Measurements from ENCODE around the gene CHRNG.

DNA sequence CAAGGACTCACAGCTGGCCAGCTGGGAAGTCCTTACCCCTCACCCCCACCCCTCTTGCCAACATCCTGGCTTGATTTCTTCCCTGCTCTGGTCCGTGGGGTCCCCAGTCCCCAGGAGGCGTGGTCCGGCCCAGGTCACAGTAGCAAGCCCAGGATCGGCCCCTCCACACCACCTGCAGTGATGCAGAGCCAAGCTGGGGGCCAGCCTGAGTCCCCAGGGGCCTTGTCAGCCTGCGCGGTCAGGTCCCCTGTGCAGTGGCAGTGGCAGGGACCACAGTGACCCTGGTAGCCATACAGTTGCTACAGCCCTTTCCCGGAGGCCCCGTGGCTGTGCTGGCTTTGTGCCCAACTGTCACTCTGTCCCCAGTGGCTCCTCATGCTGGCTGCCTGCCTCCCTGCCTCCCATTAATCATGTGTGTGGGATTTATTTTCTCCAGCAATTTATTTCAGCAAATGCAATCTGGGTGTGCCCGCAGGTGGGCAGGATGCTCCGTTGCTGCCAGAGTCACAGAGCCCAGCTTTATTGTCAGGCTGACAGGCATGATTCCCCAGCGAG lies 28.1 kb upstream of the CHRNG start:
- no peak for TF ChIP-seq POLR2AphosphoS5 (IDR thresholded peaks at IDR 0.05; ENCODE audit: low read depth)
- TF ChIP-seq, protein P1, sequence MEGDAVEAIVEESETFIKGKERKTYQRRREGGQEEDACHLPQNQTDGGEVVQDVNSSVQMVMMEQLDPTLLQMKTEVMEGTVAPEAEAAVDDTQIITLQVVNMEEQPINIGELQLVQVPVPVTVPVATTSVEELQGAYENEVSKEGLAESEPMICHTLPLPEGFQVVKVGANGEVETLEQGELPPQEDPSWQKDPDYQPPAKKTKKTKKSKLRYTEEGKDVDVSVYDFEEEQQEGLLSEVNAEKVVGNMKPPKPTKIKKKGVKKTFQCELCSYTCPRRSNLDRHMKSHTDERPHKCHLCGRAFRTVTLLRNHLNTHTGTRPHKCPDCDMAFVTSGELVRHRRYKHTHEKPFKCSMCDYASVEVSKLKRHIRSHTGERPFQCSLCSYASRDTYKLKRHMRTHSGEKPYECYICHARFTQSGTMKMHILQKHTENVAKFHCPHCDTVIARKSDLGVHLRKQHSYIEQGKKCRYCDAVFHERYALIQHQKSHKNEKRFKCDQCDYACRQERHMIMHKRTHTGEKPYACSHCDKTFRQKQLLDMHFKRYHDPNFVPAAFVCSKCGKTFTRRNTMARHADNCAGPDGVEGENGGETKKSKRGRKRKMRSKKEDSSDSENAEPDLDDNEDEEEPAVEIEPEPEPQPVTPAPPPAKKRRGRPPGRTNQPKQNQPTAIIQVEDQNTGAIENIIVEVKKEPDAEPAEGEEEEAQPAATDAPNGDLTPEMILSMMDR (conservative IDR thresholded peaks at IDR 0.05; ENCODE audit: low read depth in 2 of 2), result no peak
- no peak for TF ChIP-seq CREB1 (CRISPR knock-in tag; IDR thresholded peaks at IDR 0.05; ENCODE audit: low read depth)
- TF ChIP-seq, protein P2, sequence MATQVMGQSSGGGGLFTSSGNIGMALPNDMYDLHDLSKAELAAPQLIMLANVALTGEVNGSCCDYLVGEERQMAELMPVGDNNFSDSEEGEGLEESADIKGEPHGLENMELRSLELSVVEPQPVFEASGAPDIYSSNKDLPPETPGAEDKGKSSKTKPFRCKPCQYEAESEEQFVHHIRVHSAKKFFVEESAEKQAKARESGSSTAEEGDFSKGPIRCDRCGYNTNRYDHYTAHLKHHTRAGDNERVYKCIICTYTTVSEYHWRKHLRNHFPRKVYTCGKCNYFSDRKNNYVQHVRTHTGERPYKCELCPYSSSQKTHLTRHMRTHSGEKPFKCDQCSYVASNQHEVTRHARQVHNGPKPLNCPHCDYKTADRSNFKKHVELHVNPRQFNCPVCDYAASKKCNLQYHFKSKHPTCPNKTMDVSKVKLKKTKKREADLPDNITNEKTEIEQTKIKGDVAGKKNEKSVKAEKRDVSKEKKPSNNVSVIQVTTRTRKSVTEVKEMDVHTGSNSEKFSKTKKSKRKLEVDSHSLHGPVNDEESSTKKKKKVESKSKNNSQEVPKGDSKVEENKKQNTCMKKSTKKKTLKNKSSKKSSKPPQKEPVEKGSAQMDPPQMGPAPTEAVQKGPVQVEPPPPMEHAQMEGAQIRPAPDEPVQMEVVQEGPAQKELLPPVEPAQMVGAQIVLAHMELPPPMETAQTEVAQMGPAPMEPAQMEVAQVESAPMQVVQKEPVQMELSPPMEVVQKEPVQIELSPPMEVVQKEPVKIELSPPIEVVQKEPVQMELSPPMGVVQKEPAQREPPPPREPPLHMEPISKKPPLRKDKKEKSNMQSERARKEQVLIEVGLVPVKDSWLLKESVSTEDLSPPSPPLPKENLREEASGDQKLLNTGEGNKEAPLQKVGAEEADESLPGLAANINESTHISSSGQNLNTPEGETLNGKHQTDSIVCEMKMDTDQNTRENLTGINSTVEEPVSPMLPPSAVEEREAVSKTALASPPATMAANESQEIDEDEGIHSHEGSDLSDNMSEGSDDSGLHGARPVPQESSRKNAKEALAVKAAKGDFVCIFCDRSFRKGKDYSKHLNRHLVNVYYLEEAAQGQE (IDR thresholded peaks at IDR 0.05; ENCODE audit: unreplicated experiment), result no peak
